OCI-LY7 (cell line): ENCODE data around the gene AKIRIN2.

ENCODE experiments used
- CTCF ChIP-seq: fragments of 200-600 bp; sonication (generic); conservative IDR thresholded peaks from 2 replicates; pipeline ENCODE4 v1.5.1; 2014; ENCODE audit warnings: mild to moderate bottlenecking, antibody characterized with exemption, low read length, moderate library complexity, mixed read lengths
- EZH2phosphoT487 ChIP-seq: fragments of 200-600 bp; sonication (generic); IDR thresholded peaks from 2 replicates; pipeline ENCODE4 v1.6.1; 2018; ENCODE audit warnings: low read depth, borderline replicate concordance, mild to moderate bottlenecking, mixed run types, antibody characterized with exemption, low read length, moderate library complexity, mixed read lengths

- TF ChIP-seq CTCF = no peak
- no peak for TF ChIP-seq EZH2phosphoT487
Observed at GRCh38 chr6:87654875-87655454, 47.1 kb downstream of the AKIRIN2 start.
